GOT3 (cell line): ENCODE results near the gene LRP1B.

ENCODE experiments used
- DNase-seq: peaks from one replicate; lab custom pipeline; 2025; ENCODE audit warnings: mixed read lengths; lab: John Stamatoyannopoulos, UW

LRP1B gene

DNA sequence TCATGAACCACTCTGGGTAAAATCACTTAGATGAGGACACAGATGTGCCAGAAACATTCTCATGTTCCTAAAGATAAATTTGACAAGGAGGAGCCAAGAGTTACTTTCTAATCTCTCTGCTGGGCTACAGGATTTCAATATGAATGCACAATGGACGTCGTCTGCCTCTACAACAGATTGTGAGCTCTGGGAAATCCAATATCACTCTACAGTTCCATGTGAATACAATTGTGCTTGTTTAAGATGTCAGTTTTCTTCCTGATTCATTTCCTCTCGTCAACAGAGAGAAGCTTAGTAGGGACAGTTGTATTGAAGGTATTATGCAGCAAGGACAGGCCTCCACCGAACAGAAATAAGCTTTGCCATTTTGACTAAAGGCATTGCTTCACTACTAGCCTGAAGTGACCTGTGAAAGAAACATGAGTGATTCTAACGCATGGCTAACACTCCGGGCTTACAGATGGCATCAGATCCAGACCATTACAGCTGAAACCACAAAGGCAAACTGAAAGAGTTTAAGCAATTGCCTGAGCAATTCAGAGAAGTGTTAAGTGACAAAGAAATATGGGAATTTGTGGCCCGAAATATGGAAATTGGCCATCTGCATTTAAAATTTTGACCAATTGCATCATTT, 1591.5 kb downstream of the LRP1B start:
- DNase-seq = no peak

DNA sequence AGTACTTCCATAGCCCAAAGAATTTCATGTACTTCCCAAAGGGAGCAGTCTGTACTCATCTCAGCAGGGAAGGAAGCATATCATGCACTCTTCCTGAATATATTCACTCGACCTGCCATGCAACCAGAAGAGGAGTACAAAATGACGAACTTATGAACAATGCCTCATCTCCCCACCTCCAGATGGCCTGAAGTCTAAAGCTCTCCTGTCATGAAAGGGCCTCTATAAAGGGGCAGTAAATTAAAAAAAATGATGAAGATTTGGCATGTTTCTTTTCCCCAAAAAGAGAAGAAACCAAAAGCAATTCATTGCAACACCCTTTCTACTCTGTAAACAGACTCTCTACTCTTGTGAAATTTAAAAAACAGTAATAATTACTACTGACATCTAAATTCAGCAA, 1601.1 kb downstream of the LRP1B start:
- DNase-seq = no peak

DNA sequence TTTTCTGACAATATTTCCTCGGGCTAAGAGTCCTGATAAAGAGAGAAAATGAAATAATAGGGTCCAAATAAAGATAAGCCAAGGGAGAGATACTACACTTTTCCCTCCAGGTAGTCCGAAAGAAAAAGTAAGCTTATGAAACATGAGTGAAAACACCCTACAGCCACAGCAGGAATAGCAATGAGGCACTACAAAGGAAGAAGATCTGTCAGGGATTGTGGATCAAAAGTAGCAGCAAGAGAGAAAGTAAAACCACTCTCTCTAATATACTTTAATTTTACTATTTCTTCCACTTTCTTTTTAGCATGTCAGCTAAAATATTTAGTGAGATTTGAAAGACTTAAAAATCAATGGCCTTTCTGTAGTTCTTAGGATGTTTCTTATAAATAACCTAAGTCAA, 1601.8 kb downstream of the LRP1B start:
- no peak for DNase-seq

DNA sequence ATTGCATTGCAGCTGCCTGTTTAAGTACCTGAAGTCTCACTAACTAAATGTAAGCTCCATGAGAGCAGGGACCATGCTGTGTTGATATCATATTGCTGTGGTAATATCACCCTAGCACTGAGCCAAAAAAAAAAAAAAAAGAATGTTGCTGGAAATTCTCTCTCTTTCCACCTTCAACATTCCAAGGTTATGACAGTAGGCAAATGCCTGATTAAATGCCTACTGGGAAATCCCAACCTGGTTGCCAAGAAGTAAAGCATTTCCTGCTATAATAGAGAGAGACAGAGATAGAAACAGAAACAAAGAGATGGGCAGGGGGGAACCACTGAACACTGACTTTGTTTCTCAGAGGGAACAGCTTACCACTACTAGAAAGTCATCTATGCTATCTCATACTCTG, 1604.2 kb downstream of the LRP1B start:
- DNase-seq = no peak

DNA sequence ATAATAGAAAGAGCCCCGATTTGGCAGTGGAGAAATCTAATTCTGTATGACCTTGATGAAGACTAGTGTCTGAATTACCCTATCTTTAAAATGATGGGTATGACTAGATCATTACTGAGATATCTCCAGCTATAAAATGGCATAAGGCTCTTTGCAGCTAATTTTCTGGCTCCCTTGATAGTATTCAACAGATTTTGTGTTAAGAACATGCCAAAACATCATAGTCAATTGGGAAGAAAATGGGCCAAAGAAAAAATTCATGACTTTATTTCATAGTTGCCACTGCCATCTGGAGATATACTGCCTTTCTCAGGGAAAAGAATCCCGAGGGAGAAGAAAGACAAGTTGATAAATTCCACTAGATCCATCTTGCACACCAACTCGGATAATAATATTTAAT, 1618.7 kb downstream of the LRP1B start:
- no peak for DNase-seq

DNA sequence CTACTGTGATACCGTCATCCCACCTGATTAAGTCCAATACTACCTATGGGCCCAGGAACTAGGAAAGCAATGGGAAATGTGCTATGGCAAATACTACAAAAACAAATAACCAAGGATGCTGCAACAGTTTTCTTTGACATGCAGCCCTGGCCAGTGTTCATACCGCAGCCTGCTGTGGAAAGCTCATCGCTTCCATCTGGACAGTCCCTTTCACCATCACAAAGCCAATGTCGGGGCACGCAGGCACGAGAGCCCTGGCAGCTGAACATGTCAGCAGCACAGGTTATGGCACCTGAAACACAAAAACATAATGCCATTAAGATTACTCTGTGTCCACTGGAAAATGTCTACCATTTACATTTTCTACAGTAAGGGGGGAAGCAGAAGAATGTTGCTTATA, 1621.1 kb downstream of the LRP1B start:
- DNase-seq = no peak

DNA sequence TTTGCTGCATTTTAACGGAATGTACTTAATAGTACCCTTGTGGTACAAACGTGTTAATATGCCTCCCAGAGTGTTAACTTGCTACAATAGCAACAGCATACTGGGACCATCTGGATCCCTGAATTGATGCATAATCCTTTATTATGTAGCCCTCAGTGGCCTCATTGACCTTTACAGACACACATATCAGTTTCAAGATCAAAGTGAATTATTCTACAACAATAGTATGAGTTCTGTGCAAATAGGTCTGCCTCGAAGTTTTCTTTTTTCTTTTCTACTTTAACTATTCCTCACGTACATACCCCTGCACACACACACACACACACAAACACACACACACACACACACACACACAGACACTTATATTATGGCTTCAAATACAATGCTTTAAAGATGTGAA, 1622.1 kb downstream of the LRP1B start:
- DNase-seq = no peak

DNA sequence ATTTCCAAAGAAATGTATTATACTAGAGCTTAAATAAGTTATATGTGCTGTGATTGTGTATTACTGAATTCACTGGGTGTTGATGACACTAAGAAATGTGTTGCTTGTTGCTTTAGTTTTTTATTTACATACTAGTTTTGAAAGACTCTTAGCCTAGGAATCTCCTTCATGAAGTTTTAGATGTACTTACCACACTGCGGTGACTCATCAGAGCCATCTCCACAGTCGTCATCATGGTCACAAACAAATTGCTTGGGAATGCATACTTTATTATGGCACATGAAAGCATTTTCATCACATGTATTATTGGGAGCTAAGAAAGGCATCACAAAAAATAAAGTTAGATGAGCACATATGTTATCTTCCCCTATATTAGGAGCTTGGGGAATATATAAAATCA, 1624.2 kb downstream of the LRP1B start:
- no peak for DNase-seq

DNA sequence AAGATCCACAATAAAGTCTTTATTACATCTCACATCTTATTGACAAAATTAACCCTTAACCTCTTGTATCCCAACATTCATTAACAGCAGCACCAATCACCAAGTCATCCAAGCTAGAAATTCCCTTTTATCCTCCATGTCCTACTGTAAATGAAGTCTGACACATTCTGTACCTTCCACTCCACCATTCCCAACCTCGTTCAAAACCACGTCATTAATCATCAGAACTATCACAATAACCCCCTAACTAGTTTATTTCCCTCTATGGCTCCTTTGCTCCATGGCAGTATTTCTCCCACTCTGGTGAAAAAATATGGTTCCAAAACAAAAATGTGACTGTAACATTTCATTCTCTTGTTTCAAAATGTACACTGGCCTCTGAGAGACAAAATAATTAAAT, 1626.2 kb downstream of the LRP1B start:
- no peak for DNase-seq

DNA sequence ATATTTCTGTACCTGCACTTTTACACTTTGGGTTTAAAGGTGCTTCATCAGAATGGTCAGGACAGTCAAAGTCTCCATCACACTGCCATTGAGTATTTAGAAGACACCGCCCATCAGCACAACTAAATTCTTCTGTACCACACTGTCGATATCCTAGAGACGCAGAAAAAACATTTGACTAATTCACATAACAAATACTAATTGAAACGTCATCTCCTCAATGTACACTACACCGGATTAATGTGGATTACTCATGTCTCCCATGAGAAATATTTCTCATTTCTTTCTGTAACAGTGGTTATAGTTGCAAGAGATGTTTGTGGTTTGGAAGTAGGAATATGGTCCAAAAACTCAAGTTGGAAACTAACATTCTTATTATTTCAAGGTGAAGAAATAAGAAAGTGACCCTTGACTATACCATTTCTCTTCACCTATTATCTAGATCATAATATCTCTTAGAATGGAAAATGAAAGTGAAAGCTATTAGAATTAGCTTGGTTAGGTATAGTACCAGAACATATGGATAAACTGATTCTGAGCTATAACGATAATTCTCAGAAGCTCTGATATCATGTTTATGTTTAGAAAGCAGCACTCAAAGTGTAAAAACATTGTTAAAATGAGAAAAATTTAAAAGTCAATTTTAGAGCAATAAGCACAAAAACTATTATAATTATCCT, 1627.7 kb downstream of the LRP1B start:
- DNase-seq = no peak

DNA sequence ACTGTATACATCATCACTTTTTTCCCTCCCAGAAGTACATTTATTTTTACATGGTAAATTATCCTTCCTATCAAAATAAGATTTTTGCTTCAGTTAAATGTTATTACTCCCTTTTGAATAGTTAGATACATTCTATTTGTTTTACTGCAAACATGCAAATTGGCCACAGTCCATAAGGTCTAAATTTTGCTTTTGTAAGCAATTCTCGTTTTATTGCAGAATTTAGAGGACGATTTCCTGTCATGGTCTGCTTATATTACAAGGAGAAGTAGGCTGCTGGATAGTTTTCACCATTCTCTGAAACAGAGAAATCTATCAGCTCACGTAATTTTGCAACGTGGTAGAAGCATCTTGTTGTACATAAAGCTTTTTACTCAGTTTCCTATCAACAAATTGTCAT, 1632.5 kb downstream of the LRP1B start:
- no peak for DNase-seq

DNA sequence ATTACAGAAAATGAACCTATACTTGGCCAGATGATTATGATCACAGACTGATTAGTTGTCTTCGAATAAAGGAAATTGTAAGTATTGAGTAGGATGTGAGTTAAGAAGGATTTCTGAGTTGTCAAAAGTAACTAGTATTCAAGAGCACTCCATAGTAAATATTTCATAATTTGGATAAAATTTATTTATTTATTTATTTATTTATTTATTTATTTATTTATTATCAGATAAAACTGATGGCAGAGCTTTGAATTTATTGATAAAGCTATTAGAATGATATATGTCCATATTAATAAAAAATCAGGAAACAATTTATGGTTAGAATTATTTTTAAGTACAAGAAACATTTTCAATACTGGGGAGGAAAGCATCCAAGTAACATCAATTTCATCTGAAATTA, 1634.1 kb downstream of the LRP1B start:
- DNase-seq = no peak

DNA sequence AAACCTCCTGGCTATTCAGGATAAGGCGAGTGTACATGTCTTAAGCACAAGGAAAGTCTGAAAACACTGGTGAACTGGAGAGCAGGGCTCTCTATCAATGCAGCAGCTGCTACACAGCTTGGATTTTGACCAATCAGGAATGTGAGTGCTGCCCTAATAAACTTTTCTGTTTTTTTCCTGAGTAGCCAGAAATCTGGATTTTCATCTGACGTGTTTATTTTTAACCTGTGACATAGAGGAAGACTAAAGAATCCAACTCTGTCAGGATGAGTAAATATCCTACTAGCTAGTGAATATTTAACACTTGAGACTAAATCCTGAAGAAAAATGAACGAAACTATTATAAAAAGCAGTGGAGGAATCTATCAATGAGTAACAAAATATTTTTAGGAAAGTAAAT, 1638.9 kb downstream of the LRP1B start:
- no peak for DNase-seq

DNA sequence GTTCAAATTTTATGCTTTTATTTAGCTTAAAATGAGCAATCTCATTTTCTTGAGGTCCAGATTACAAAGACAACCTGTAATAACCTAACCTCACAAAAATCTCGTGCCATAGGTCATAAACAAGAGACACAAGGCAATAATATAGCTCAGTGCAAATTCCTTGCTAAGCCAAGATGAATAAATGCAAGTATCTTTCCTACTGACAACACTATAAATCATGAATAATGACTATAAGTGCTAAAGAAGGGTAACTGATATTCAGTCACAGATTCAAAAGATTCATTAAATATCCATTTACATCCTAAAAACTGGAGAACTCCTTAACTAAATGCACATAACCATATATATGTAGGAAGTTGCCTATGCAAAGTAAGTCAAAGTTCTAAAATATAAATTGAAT, 1641.6 kb downstream of the LRP1B start:
- no peak for DNase-seq

DNA sequence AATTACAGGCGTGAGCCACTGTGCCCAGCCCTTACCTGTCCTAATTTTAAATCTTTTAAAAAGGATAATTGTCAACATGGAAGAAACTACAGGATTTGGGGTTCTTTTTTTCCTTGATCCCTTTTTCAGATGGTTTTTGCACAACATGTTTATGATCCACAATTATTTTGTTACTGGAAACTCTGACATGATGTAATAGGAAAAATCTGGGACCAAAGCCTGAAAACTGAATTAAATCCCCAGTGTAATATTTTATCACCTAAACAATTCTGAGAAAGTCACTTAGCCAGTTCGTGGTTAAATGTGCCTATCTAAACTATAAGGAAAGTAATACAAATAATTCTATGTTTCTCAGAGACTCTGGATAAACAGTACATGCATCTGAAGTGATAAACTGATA, 1649.7 kb downstream of the LRP1B start:
- no peak for DNase-seq

DNA sequence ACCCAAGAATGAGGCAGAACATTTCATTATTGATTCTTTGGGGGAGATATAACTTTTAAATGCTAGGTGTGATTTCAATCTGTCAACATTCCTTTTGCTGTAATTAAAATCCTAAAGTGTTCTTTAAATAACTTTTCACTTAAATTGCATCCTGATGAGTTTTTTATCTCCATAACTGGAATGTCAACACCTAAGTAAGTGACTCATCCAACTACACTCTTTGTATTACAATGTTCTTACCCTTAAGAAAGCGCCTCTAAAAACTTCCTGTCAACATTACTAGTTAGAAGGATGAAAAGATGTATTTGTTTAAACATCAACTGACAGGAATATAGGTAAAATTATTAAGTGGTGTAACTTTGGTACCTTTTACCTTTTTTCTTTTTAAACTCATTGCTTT, 1657.0 kb downstream of the LRP1B start:
- no peak for DNase-seq

DNA sequence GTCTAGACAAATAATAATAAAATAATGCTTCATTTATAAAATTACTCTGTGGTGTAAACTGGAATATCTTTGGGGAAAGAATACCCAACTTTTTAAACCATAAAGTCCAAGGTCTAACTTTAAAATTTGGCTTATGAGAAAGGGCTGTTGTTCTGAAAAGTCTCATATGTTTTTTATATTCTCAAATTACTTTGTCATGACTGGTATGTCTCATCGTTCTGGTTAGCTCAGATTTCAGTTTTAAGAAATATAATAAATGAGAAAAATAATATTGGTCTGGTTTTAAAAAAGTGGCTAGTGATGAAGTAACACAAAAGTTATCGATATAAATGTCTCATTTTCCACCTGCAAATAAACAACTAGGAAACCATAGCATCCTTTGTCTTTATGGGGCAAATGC, 1658.1 kb downstream of the LRP1B start:
- no peak for DNase-seq

DNA sequence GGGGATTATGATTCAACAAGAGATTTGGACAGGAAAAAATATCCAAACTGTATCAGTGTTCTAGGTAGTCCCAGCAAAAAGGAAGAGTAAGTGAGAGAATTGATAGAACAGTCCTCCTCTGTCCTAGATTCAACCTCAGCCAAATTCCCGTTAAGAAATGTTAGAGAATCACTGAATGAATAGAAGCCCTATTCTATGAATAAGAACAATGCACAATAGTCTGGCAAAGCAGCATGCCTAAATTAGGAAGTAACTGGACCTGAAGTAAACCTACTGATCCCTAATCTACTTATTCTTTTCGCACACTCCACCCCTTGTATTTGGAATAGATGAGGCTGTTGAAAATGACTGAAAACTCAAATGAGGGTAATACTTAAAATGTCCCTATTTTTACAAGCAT, 1665.5 kb downstream of the LRP1B start:
- no peak for DNase-seq

DNA sequence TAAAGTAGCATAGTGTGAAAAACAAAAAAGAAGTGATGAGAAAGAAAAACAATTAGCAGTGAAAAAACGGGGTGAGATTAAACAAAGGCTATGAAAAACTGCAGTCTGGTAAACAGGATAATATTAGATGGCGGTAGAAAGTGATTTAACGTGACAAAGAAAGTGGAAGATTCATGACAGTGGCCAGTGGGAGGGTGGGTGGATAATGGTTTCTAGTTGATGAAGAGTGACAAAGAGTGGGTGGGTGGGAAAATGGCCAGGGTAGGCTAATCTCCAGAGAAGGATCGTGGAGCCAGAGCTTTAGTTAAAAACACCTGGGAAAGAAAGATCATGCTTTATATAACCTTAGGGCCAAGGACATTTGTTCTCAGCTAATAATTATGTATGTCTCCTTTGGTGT, 1667.8 kb downstream of the LRP1B start:
- no peak for DNase-seq

DNA sequence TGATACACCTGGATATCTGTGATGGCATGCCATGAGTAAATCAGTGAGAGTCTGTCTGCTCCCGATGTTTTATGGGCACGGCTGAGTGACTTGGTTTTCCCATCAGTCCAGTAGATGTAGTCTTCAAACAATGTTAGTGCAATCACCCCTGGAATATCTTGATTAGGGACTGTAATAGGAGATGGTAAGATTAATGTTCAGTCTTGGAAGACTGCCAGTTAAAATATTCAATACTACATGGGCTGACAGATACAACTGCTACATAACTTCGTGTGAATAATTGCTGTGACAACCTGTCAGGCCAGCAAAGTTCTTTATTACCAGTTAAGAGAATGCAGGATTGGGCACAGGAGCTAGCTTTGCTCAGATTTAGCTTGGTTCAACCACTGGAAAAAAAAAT, 1673.3 kb downstream of the LRP1B start:
- DNase-seq = no peak

DNA sequence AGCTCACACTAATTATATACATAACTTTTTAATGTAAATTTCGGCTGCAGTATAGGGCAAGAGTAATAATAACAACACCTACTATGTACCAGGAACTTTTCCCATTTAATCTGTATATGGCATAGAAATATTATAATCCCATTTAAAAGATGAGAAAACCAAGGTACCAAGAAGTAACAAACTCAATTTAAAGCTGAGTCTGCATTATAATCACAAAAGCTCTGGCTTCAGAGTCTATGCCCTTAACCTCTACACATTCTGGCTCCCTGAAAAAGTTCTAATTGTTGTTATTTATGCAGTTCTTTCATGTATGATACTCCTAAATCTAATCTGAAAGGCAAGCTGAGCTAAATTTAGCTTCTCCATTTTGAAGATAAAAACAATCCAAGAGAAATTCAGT, 1675.5 kb downstream of the LRP1B start:
- no peak for DNase-seq

DNA sequence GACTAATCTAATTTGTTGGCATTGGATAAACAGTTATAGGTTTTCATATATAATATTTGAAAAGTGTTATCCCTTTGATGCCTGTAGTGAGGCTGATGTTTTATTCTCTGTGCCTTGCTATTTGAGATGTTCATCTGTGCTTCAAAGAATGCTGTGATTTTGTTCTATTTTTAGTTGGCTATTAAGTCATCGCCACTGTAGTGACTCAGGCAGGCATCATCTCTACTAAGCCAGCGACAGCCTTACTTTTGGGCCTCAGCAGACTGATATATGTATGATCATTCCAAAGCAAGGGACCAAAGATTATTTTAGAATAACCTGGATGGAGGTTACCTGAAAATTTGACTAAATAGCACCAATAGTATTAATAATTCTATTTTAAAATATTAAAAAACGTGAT, 1676.1 kb downstream of the LRP1B start:
- DNase-seq = no peak

DNA sequence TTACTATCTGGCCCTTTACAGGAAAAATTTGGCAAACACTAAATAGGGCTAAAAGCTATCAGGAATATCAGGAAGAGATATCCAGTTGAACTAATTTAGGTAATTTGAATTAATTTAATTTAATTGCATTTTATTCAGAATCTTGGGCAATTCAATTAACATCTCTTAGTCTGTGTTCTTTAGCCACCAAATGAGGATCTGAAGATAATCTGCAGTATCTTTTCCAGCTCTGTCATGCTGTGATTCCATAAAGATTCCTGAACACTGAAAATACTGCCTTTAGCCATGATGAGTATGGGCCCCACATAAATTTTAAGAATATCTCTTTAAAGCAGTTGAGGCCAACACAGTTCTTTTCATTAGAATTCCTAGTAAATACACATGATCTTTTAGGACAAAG, 1679.5 kb downstream of the LRP1B start:
- DNase-seq = no peak

DNA sequence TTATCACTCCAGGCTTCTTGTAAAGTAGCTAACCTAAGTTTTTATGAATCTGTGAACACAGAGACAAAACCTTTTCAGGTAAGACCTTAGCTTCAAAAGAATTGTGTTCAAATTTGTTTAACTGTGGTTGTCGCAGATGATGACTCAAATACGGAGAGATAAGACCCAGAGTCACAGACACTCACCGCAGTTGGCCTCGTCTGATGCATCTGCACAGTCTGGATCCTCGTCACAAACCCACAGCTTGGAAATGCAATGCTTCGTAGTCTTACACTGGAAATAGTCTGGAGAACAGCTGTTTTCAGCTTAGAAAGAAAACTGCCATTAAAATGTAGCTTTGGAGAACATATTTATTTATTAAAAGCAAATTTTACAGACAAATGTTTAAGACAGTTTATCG, 1688.5 kb downstream of the LRP1B start:
- no peak for DNase-seq
